ENCODE data around the gene ITGA2B. TPM values are rescaled to one million over a fixed set of nuclear protein-coding genes. Genes with fewer than 3 reads are reported as not detected.
"Not testable (repeated sequence)": the region's sequence is repeated elsewhere in the genome, so short reads cannot be mapped to it uniquely, and the experiment has no call there.

Gene ITGA2B
- total RNA-seq, 1 experiment from 2014 or later = 0.40 TPM

- not testable (repeated sequence) for DNase-seq (ENCODE audit: low read depth)
Measured at GRCh38 chr17:44394112-44394511, 4.7 kb upstream of the ITGA2B start.

GRCh38 chr17:44390250-44390870 is 911 bp upstream of the ITGA2B start:
- no peak for DNase-seq (ENCODE audit: low read depth)

GRCh38 chr17:44389723-44390202 is 314 bp upstream of the ITGA2B start:
- no peak for DNase-seq (ENCODE audit: low read depth)

GRCh38 chr17:44387804-44388203 is 1.6 kb downstream of the ITGA2B start:
- DNase-seq (ENCODE audit: low read depth) = no peak

- DNase-seq (ENCODE audit: low read depth) = no peak
Measured at GRCh38 chr17:44386182-44386525, 3.3 kb downstream of the ITGA2B start.

- peak; percentile 56 for DNase-seq (ENCODE audit: low read depth)
Measured at GRCh38 chr17:44385287-44386181, 3.9 kb downstream of the ITGA2B start.

- no peak for DNase-seq (ENCODE audit: low read depth)
Measured at GRCh38 chr17:44384823-44385286, 4.6 kb downstream of the ITGA2B start.

- no peak for DNase-seq (ENCODE audit: low read depth)
Measured at GRCh38 chr17:44384281-44384822, 5.1 kb downstream of the ITGA2B start.

- no peak for DNase-seq (ENCODE audit: low read depth)
Measured at GRCh38 chr17:44383861-44384260, 5.6 kb downstream of the ITGA2B start.

- no peak for DNase-seq (ENCODE audit: low read depth)
Measured at GRCh38 chr17:44383363-44383762, 6.1 kb downstream of the ITGA2B start.

- DNase-seq (ENCODE audit: low read depth) = no peak
Measured at GRCh38 chr17:44382917-44383316, 6.5 kb downstream of the ITGA2B start.

GRCh38 chr17:44381810-44382305 is 7.6 kb downstream of the ITGA2B start:
- no peak for DNase-seq (ENCODE audit: low read depth)

- no peak for DNase-seq (ENCODE audit: low read depth)
Measured at GRCh38 chr17:44380767-44381166, 8.7 kb downstream of the ITGA2B start.

- no peak for DNase-seq (ENCODE audit: low read depth)
Measured at GRCh38 chr17:44379887-44380286, 9.6 kb downstream of the ITGA2B start.

GRCh38 chr17:44378171-44378705 is 11.2 kb downstream of the ITGA2B start:
- no peak for DNase-seq (ENCODE audit: low read depth)

GRCh38 chr17:44376779-44377178 is 12.7 kb downstream of the ITGA2B start:
- DNase-seq (ENCODE audit: low read depth) = no peak

GRCh38 chr17:44376124-44376523 is 13.3 kb downstream of the ITGA2B start:
- no peak for DNase-seq (ENCODE audit: low read depth)

GRCh38 chr17:44375196-44376017 is 14.0 kb downstream of the ITGA2B start:
- DNase-seq (ENCODE audit: low read depth) = no peak

GRCh38 chr17:44374306-44375195 is 14.9 kb downstream of the ITGA2B start:
- DNase-seq (ENCODE audit: low read depth) = no peak

GRCh38 chr17:44372036-44372435 is 17.4 kb downstream of the ITGA2B start:
- DNase-seq (ENCODE audit: low read depth) = no peak

All from LHCN-M2 (cell line).